Gastrocnemius medialis (tissue), 4 donors: Measurements from ENCODE around the gene CD164. TPM values are rescaled to one million over a fixed set of nuclear protein-coding genes. Genes with fewer than 3 reads are reported as not detected.
A peak's percentile ranks its signal among the peaks of the same experiment; 100 is the strongest.

Experiments
- ATAC-seq, 2 donors: fragments of 150-250 bp; one replicate each; pipeline ENCODE4 v1.9.1; 2016
- DNase-seq, 2 donors: peaks; one replicate each; pipeline ENCODE4 v3.0.0-alpha.2; 2019
- H3K27ac ChIP-seq, 4 donors: fragments of 200-600 bp; sonication (generic); 1 replicate in 1 of 4; 2 replicates in 3 of 4; pipeline ENCODE4 v1.5.1; 2016 to 2018; ENCODE audit warnings: mild to moderate bottlenecking in 2 of 4, moderate library complexity in 1 of 4
- H3K27me3 ChIP-seq, 3 donors: fragments of 200-600 bp; sonication (generic) in 2 of 3; 1 replicate in 1 of 3; 2 replicates in 2 of 3; pipeline versions ENCODE4 v1.5.1 to v1.6.0; 2016 to 2019; ENCODE audit warnings: mild to moderate bottlenecking in 1 of 3, moderate library complexity in 1 of 3
- H3K36me3 ChIP-seq, 2 donors: fragments of 200-600 bp; sonication (generic) in 1 of 2; one replicate each; pipeline ENCODE4 v1.5.1; 2017 to 2018
- H3K4me1 ChIP-seq, 2 donors: fragments of 200-600 bp; sonication (generic) in 1 of 2; one replicate each; pipeline ENCODE4 v1.5.1; 2016 to 2017; ENCODE audit warnings: mild to moderate bottlenecking in 2 of 2
- H3K4me3 ChIP-seq, 4 donors: fragments of 200-600 bp; sonication (generic) in 3 of 4; 1 replicate in 1 of 4; 2 replicates in 3 of 4; pipeline ENCODE4 v1.5.1; 2016 to 2019; ENCODE audit warnings: mild to moderate bottlenecking in 2 of 4
- H3K9me3 ChIP-seq, 3 donors: fragments of 200-600 bp; sonication (generic) in 2 of 3; 1 replicate in 1 of 3; 2 replicates in 2 of 3; pipeline ENCODE4 v1.5.1; 2016 to 2019
- CTCF ChIP-seq, 5 experiments: fragments of 450-650 bp in 3 of 5; fragments of 200-600 bp in 2 of 5; sonication (generic) in 2 of 5; IDR thresholded peaks in 4 of 5; conservative IDR thresholded peaks in 1 of 5; 1 replicate in 4 of 5; 2 replicates in 1 of 5; pipeline ENCODE4 v1.5.1; 2016 to 2019; ENCODE audit warnings: antibody characterized with exemption in 5 of 5, mild to moderate bottlenecking in 3 of 5, moderate library complexity in 3 of 5
- POLR2A ChIP-seq, 2 donors: fragments of 450-650 bp; IDR thresholded peaks; one replicate each; pipeline ENCODE4 v1.6.1; 2017; ENCODE audit warnings: antibody characterized with exemption in 2 of 2, mild to moderate bottlenecking in 2 of 2, moderate library complexity in 2 of 2
- in situ Hi-C, 4 donors: fragments of 200-750 bp; cut with MboI; loops; one replicate each; pipeline versions ENCODE4 v1.15.0 to v1.8.0; 2017; ENCODE audit warnings: low sequenced_read_pairs in 4 of 4
- intact Hi-C: fragments of 100-400 bp; cut with DNase I; formaldehyde crosslinking; loops from one replicate; pipeline ENCODE4 v1.15.1; 2023; ENCODE audit warnings: low total_unique reads
- total RNA-seq, 4 donors: library from RNA; depleted of rRNA; stranded (reverse); fragments of >200 nt; gene quantifications; one replicate each; pipeline versions ENCODE4 v1.1.0 to v1.2.3, GENCODE V29; 2016

The CD164 gene
- total RNA-seq, result 100 to 1,000 TPM in 3 of 4 donors, 10 to 100 TPM in 1; 50.1 to 134 (median 117) TPM

- intact Hi-C loops, result loop anchor here (1.0 to 10.0 kb wide), 11 partner anchors 75 to 1435 kb away; partner anchors contain the start of genes AK9, CDK19, FIG4 and MICAL1
- in situ Hi-C loops, result loop anchor here (5.0 to 10.0 kb wide), 5 partner anchors 77 to 287 kb away; partner anchors contain the start of genes CEP57L1 (in 3 of the 4) and SESN1 (in 2 of the 4)
These were observed at the start of gene CD164 for GRCh38 chr6:109381747-109382575. Gene CD164 (minus strand): TSS chr6:109382467. CDS start chr6:109382378, 89 bp downstream.

GRCh38 chr6:109429496-109429895, 47.2 kb upstream of the CD164 start:
- intact Hi-C loops (no loop called here), in situ Hi-C loops (no loop called here)
- ATAC-seq, result no peak

More at GRCh38 chr6:109381747-109382575, at the start of gene CD164:
- DNase-seq (peak; percentile 89 to 91), ATAC-seq (peak; percentile 72 to 74)
- H3K27ac ChIP-seq, result peak within 1 kb of the TSS; percentile 96 to 100 (median 99)
- H3K36me3 ChIP-seq, result peaks cover 0 to 11% of the 10 kb centered on the region in 2 donors
- TF ChIP-seq CTCF (IDR thresholded peaks at IDR 0.05 in 4 of 5, conservative IDR thresholded peaks at IDR 0.05 in 1 of 5) (no peak), POLR2A (IDR thresholded peaks at IDR 0.05) (peak; percentile 97 to 98)
- peak within 1 kb of the TSS; percentile 87 to 100 (median 98) for H3K4me3 ChIP-seq
- H3K4me1 ChIP-seq, result peaks cover 43% of the 10 kb centered on the region in 2 donors
- no peaks in the 10 kb centered on the region for H3K27me3 ChIP-seq
- no peaks in the 10 kb centered on the region for H3K9me3 ChIP-seq

GRCh38 chr6:109428889-109429477, 46.7 kb upstream of the CD164 start:
- Histone ChIP-seq H3K4me3 (no peak overlapping the region), H3K27ac (peak overlapping the region in 1 of 4 donors; percentile 10), H3K4me1 (peaks cover 0 to 10% of the 10 kb centered on the region in 2 donors), H3K27me3 (no peaks in the 10 kb centered on the region), H3K36me3 (no peaks in the 10 kb centered on the region), H3K9me3 (no peaks in the 10 kb centered on the region)
- in situ Hi-C loops (no loop called here), intact Hi-C loops (no loop called here)
- no peak for TF ChIP-seq CTCF (IDR thresholded peaks at IDR 0.05 in 4 of 5, conservative IDR thresholded peaks at IDR 0.05 in 1 of 5)
- no peak for TF ChIP-seq POLR2A (IDR thresholded peaks at IDR 0.05)
- ATAC-seq, result peak in 1 of 2 donors; percentile 19
- no peak for DNase-seq

More at GRCh38 chr6:109429496-109429895, 47.2 kb upstream of the CD164 start:
- Histone ChIP-seq H3K27ac (no peak overlapping the region), H3K27me3 (no peaks in the 10 kb centered on the region), H3K36me3 (no peaks in the 10 kb centered on the region), H3K4me1 (peaks cover 0 to 10% of the 10 kb centered on the region in 2 donors), H3K9me3 (no peaks in the 10 kb centered on the region), H3K4me3 (no peak overlapping the region)
- no peak for DNase-seq
- TF ChIP-seq CTCF (IDR thresholded peaks at IDR 0.05 in 4 of 5, conservative IDR thresholded peaks at IDR 0.05 in 1 of 5), result no peak
- TF ChIP-seq POLR2A (IDR thresholded peaks at IDR 0.05), result no peak

DNA sequence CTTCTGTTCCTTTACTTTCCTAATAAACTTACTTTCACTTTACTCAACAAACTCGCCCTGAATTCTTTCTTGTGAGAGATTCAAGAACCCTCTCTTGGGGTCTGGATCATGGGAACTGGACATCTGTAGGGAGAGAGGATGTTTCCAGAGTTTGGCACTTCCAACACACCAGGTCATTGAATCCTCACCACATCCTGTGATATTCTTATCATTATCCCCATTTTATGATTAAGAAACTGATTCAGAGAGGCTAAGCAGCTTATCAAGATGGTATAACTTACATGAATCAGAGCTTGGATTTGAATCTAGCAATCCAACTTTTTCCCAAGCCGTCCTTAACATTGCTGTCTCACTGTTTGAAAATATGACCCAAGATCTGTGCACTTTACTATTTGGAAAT, 42.7 kb upstream of the CD164 start:
- in situ Hi-C loops (no loop called here), intact Hi-C loops (no loop called here)
- H3K4me1 ChIP-seq, result peaks cover 0 to 10% of the 10 kb centered on the region in 2 donors
- H3K36me3 ChIP-seq, result no peaks in the 10 kb centered on the region
- ATAC-seq, result no peak
- no peaks in the 10 kb centered on the region for H3K27me3 ChIP-seq
- no peaks in the 10 kb centered on the region for H3K9me3 ChIP-seq
- no peak overlapping the region for H3K4me3 ChIP-seq
- H3K27ac ChIP-seq, result no peak overlapping the region
- no peak for DNase-seq
- TF ChIP-seq CTCF (IDR thresholded peaks at IDR 0.05 in 4 of 5, conservative IDR thresholded peaks at IDR 0.05 in 1 of 5), result no peak
- no peak for TF ChIP-seq POLR2A (IDR thresholded peaks at IDR 0.05)
